HG02885 (cell line): ENCODE measurements around the gene PELI1.
"Not testable (repeated sequence)": the region's sequence is repeated elsewhere in the genome, so short reads cannot be mapped to it uniquely, and the experiment has no call there.

Experiments
- ATAC-seq: cut with Tn5 transposase; IDR thresholded peaks from one replicate; pipeline ENCODE4 v1.9.1; 2021; ENCODE audit warnings: mild to moderate bottlenecking; ENCODE audit not compliant: unreplicated experiment, poor library complexity

The PELI1 gene

DNA sequence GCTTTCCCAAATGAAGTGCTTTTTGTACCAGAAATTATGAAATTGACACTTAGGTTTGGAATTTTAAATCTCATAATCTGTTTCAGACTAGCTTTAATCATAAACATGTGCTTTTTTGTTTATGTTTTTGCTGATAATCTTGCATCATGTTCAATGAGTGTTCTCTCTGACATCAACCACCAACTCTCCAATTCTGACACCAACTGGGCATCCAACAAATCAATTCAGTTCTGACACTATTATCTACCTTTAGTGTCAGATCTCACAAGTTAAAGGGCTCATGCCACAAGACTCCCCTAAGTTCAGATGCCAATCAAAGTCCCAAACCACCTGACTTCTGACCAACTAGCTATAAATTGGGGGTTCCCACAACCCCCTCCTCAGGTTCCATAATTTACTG, 19.6 kb downstream of the PELI1 start:
- no peak for ATAC-seq

DNA sequence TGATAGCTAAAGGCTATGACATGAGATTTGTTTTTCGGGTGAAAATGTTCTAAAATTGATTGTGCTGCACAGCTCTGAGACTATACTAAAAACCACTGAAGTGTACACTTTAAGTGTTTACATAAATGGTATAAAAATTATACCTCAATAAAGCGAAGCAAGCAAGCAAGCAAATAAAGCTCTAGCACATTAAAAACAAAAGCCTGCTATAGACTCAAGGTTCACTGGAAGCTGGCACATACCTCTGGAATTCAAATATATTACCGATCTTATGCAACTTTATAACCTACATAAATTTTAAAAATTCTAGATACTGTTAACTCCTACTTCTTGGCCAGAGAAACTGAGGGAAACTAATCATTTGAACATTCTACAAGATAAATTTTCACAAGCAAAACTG, 20.1 kb downstream of the PELI1 start:
- no peak for ATAC-seq

DNA sequence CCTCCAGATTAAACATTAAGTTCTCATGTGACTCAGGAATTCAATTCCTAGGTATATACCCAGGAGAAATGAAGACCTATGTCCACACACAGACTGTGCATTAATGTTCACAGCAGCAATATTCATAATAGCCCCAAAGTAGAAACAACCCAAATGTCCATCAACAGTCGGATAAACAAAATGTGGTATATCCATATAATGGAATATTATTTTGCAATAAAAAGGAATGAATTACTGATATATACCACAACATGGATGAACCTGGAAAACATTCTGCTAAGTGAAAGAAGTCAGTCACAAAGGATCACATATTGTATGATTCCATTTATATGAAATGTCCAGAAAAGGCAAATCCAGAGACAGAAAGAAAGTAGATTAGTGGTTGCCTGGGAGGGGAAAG, 20.5 kb downstream of the PELI1 start:
- ATAC-seq: no peak

DNA sequence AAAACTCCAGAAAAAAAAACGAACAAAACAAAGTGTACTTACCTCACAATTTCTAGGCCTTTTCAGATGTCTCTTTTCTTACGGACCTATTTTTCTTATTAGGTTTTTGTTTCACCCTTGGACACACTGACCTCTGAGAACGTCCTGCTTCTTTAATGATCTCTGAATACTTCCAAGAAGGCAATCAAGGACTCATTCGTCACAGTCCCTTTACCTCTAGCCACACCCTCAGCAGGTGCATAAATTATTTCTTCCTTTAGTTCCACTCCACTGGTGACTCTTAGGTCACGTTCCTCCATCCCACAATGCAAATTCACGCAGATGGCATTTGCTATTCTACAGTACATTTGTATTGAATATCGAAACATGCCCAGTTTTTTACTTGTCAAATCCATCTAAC, 21.9 kb downstream of the PELI1 start:
- no peak for ATAC-seq

DNA sequence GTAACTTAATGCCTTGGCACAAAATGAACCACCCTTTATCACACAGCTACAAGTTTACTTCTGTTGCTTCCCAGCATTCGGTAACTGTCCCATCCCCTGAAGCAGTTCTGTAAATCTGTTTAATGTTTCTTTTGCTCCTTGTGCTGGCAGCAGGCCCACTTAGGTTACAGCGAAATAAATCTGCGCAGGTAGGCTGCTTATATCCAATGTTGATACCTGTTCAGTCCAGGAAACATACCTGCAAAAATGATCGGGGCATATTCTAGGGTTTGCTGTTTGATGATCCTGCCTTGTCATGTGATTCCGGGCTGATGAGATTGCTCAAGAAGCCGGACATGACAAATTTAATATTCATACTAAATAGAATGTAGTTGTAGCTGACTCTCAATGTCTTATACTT, 23.3 kb downstream of the PELI1 start:
- no peak for ATAC-seq

DNA sequence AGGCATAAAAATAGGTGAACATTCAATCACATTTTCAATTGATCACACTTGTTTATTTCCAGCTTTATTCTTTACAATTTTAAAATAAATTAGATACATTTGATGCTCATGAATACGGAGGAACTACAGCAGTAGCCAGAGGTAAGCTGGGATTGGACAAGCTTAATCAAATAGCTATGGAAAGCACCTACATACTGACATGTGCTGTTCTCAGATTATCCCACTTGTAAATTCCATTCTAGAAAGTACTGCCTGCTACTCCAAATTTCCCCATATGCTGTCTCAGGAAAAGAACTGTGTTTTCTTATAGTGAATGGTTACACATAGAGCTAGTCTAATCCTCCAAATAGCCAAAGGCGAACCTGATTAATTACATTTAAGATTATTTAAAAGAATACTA, 24.2 kb downstream of the PELI1 start:
- ATAC-seq: no peak

DNA sequence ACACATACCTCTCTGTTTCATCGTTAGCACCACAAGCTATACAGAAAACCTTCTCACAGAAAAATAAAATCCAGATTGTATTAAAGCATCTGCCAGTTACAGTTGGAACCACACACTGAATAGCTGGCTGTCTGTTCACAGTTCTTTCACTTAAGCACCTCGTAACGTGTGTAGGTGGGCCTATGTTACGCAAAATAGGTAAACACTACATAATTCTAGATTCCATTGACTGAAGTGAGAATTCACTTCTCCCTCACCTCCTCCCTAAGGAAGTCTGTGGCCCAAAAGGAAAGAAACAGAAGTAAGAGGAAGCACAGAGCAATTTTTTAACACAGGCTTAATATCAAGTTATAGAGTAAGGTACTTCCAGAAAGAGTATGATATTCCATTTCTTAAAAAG, 24.9 kb downstream of the PELI1 start:
- no peak for ATAC-seq

DNA sequence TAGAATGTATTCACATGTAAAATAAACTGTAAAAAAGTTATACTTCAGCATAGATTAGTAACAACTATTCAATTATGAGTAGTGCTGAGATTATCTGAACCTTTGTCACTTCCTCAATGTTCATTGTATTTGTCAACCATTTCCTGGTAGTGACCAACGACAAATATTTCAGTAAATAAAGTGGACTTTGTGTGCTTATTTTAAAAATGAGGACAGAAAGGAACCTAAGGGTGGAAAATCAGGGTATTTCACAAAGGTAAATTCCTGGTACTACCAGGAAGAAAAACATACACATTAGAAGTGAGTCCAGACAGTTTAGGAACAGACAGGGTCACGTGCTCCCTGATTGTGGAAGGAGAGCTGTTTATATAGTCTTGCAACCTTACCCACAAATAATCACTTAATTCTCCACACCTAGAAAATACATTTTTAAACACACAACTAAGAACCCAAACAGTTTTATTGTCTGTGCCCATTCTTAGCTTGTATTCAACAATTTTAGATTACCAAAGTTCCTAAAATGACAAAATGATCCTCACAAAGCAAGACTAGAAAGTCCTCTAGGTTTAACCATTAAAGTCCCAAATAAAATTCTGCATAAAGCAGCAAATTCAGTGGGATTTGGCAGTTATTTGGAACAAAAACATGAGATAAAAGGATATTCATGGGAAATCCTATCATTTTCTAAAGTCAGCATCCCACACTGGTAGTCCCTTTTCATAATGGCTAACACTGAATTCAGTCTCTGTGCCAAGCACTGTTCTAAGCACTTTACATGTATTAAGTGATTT, 28.2 kb downstream of the PELI1 start:
- no peak for ATAC-seq

DNA sequence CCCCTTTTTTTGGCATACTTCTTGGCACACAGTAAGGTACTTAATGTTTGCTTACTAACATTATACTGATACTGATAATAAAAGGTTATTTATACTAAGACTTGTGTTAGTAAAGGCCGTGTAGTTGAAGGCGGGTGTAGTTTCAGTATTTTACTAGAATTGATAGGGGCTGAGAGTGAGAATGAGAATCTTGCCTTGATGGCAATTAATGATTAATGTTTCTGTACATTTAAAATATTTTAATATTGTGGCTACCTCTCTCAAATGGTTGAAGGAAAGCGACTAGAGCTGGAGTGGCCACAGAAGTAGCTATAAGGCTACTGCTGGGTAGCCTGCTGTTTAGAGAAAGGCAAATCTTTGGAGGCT, 29.3 kb downstream of the PELI1 start:
- ATAC-seq: peak; percentile 14

DNA sequence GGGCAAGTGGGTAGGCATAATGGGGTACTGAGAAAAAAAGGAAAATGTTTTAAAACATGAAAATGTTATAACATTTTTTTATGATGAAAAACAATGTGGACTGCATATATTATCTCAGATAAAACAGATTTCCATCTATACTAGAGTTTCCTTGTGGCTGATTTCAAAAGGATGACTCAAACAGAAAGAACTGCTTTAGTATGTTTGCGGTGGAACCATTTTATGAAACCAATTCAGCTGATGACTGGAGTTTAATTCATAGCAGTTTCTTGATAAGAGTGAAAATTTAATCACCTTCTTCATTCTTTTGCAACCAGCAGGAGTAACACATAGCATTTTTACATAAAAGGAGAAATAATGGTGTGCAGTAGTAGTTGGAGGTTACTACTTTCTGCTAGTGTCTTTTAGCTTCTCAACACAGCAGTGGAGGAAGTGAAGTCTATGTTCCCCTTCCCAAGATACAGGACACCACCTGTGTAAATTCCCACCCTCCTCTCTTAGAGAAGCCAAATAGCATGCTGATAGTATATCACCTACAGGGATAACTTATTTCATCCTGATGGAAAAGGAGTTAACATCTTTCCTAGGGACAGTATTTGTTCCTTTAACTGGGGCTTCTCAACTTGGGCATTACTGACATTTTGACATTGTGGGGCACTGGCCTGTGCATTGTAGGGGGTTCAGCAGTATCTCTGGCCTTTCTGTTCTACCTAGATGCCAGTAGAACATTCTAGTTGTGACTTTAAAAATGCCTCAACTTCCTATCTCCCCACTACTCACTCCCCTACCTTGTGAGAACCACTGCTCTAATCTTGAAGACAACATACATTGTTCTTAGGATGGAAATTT, 29.9 kb downstream of the PELI1 start:
- ATAC-seq: peak; percentile 70

DNA sequence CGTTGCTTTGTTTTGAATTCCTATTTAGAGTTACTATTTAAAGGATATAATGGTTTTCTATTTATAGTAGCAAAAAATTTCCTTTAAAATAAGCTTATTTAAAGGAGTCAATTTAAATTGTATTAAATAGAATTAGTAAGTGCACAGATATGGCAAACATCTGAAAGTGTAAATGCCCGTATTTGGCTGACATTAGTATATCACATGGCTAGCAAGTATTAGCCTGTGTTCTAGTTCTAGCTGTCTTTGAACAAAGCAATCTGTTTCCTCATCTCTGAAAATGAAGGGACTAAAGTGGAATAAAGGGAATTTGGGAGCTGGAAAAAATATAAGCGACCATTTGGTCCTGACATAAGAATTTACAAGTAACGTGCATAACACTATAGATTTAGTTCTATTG, 32.2 kb downstream of the PELI1 start:
- ATAC-seq: no peak

DNA sequence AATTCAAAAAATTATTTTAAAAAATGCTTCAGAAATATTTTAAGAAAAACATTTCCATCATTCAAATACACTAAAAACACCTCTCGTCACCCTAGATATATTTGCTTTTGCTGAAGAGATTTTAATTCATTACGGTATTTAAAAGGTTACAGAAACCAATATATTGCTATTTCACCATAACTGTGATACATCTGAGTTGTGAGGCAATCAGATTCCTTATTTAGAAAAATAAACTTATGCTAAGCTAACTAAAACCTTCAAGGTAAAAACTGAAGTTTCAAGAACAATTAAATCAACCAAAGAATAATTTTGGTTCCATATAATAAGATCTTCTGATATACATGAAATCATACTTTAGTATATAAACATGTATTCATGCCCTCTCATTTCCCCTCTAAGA, 32.8 kb downstream of the PELI1 start:
- ATAC-seq: no peak

DNA sequence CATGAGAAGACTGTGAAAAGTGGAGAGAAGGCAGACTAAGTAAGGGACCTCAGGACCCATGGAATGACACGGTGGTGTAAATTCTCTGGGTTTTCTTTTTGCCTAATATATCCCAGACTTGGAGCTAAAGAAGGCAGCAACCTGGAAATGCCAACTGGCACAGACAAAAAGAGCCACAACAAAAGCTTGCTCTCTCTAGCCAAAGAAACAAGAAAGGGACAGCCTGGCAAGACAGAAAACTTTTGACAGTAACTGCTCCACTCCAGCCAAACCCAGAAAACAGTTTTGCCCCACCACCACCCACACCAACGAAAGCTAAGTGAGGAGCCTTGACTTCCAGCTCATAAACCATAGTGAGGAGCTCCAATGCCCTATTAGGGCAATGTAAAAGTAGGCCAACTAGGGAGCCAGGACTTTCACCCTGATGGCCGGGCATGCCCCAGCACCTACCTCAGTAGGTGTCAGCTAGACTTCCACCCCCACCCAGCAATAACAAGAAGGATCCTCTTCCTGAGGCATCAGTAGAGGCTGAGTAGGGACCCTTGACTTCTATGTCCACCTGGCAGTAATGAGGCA, 35.5 kb downstream of the PELI1 start:
- no peak for ATAC-seq

DNA sequence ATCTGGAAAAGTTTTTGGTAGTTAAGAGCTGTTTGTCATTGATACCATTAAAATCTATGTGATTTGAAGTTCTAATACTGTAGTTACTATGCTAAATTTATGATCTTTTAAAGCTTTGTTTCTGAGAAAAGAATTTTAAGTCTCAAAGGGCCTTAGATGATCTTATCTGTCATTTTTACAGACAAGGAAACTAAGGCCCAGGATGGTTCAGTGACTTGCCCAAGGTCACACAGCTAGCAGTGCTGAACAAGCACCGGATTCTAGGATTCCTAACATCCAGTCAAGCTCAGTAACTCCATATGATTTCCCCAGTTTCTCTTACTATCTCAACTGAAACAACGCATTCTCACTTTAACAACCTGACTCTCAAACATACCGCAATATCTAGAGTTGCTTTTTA, 37.7 kb downstream of the PELI1 start:
- ATAC-seq: no peak

DNA sequence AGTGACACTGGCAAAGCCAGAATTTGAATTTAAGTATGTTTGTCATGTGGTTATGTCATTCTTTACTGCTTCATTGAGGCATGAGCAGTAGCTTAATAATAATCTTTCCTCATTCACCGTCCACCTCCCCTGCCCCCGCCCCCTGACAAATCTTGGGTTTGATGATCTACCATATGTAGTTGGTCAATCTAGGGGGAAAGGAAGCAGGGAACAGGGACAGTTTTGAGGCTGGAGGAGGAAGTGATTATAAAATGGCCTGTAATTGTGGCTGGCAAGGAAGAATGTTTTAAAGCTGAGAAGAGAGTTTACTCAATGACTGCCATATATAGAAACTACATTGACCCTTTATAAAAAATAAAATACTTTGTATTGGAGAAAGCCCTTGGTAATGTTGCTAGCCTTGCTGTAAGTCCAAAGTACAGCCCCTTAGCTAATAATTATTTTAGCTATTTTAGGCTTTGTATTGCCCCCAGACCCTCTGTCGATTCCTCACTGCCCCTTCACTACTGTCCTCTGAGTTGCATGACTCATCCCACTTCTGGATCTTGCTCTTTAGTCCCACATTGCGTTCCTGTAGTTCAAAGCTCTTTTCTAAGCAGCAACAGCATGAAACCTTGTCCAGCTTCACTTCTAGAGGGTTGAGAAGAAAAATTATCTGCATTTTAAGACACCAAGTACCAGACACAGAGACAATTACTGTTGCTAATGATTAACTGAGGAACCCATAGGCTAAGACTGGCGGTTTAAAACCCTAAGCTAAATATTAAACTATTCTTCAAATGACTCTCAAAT, 38.4 kb downstream of the PELI1 start:
- no peak for ATAC-seq

DNA sequence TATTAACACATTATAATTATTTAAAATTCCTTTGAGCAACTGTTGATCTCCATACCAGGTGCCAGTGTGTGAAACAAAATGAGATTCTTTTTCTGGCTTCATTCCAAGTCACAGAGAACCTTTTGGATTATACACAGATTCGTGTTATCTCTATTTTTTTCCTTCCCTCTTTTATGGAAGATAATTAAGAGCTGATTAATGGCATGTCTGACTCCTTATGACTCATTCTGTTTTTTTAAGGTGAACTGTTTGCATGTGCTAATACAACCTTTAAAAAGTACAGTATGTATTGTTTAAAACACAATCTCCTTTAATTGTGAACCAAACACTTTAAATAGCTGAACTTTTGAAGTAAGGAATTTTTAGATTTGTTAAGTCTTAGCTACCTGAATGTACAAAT, 39.3 kb downstream of the PELI1 start:
- no peak for ATAC-seq

DNA sequence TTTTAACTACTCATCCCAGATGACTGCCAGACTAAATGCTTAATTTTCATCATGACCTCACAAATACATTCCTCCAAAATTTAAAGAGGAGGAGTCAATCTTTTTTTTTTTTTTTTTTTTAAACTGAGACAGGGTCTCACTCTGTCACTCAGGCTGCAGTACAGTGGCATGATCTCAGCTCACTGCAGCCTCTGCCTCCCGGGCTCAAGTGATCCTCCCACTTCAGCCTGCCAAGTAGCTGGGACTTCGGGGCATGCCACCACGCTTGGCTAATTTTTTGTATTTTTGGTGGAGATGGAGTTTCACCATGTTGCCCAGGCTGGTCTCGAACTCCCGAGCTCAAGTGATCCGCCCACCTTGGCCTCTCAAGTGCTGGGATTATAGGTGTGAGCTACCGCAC, 41.5 kb downstream of the PELI1 start:
- not testable (repeated sequence) for ATAC-seq

DNA sequence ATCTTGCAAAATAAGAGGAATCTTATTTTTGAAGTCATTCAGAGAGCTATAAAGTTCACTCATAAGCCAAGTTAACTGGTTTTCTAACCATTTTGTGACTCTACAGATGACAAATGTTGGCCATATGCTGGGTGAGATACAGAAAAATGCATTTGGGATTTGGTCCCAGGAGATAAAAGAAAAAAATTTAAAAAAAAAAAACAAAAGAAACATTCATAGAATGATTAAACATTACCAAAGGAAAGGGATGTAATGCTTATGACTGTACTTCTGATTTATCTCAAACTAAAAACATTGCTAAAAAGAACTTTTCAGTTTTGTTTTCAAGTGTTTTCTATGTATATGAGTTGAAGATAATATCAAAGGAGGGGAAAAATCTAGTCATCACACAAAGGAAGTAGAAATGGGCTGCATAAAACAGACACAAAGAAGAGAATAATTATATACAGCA, 43.1 kb downstream of the PELI1 start:
- peak; percentile 57 for ATAC-seq

DNA sequence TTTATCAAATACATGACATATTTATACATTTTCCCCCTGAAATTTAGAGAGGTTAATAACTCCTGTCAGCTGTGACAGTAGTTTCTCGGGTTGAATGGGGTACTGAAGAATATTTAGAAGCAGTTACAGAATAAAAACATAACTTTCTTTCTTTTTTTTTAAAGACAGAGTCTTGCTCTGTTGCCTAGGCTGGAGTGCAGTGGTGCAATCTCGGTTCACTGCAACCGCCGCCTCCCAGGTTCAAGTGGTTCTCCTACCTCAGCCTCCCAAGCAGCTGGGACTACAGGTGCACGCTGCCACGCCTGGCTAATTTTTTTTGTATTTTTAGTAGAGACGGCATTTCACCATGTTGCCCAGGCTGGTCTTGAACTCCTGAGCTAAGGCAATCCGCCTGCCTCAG, 43.6 kb downstream of the PELI1 start:
- ATAC-seq: peak; percentile 49

DNA sequence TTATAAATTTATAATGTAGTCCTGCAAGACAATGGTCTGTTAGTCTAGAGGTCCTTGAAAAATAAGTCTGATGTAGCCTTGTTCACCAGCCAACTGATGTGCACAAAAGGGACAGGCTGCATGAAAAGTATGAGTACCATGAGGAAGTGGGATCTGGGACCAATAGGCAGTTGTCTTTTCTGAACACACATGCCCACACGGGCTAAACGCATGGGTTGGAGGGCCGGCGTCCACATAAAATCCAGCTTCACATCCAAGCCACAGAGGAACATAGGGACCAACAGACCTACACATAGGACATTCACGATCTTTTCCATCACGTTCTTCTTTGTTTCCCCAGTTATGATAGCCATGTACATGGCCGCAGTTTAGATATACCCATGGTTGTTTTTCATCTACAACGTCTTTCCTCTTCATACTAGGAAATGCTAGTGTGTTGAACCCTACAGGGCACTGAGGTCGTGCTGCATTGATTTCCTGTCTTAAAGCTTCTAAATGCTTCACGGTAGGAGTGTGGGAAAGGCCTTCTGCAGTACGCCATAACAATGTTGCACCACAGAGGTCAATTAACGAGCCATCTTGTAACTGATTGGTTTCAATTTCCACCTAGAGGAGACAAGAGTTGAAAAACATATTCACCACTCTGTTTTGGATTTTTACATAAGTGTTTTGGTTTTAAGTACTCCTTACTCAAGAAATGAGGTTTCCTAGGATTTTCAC, 49.4 kb downstream of the PELI1 start:
- no peak for ATAC-seq
